NCI-H2081 (cell line): ENCODE measurements around the gene CACNA1I.

ENCODE experiments used
- DNase-seq, 2 experiments: peaks; one replicate each; lab custom pipeline; 2025; lab: John Stamatoyannopoulos, UW

The CACNA1I gene

DNA sequence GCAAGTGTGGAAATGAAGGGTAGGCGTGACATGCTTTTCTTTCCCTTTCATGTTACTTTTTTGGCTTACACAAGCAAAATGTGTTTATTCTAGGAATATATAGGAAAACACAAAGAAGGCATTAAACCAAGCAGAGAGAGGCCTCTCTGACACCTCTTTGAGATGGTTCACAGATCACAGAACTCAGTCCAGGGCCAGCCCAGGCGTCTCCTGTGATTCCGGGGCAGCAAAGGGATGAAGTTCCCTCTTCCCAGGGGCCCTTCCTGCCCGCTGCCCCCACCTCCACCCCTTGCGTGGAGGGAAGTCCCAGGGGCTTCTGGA, 78.0 kb downstream of the CACNA1I start:
- no peak for DNase-seq

- DNase-seq = no peak
Observed at GRCh38 chr22:39649500-39650089, 79.0 kb downstream of the CACNA1I start.

- no peak for DNase-seq
Observed at GRCh38 chr22:39651053-39651996, 80.8 kb downstream of the CACNA1I start.

DNA sequence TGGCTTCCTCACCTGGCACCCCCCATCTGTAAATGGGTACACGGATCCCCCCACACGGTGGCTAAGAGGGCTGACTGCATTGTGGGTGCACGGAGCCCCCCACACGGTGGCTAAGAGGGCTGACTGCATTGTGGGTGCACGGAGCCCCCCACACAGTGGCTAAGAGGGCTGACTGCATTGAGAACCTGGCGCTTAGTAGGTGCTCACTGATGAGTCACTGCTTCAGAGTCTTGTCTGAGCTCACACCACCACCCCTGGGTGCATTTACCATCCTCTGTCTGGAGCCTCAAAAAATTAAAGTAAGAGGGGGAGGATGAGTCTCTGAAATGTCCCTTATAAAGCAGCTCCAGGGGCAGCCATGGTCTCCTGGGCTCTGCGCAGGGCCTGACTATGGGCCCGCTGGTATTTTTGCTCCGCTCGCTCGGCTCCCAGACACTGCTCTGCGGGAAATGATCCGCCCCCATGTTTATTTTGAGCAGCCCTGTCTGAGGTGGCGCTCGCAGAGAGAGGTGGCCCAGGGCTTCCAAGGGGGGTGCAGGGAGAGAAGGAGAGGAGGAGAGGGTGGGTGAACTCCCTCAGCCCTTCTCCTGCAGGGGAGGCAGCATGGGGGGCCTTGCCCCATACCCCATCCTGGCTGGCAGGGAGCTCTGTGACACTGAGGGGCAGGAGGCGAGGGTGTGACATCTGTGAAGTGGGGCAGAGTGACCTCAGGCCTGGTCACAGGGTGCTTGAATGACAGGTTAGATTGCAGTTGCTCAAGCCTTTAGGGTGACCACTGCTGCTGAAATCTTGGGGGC, 82.6 kb downstream of the CACNA1I start:
- DNase-seq = no peak

GRCh38 chr22:39653787-39654077, 83.2 kb downstream of the CACNA1I start:
- DNase-seq = no peak

- no peak for DNase-seq
Observed at GRCh38 chr22:39654131-39654926, 83.8 kb downstream of the CACNA1I start.

DNA sequence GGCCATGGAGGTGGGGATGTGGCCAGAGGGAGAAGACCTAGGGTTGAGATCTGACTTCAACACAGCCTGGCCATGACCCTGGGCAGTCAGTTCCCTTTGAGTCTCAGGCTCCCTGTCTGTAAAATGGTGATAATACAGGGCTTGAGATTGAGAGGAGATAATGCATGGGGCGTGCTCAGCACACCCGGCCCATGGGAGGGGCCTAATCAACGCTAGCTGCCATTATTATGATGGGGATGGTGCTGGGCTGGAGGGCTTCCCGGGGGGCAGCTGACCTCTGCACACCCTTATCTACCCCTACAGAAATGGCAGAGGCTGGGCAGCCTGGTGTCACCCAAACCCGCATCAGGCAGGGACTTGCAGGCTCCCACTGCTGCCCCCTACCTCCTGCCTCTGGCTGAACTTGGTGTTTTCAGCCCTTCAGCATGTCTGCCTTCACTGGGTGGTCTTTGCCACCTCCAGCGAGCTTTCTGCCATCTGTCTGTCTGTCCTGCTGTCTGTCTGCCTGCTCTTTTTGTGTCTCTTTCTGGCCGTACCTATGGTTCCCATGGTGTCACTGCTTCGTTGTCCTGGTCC, 84.5 kb downstream of the CACNA1I start:
- DNase-seq = no peak

- DNase-seq = no peak
Observed at GRCh38 chr22:39655831-39656230, 85.3 kb downstream of the CACNA1I start.

GRCh38 chr22:39656495-39657490, 86.2 kb downstream of the CACNA1I start:
- no peak for DNase-seq

DNA sequence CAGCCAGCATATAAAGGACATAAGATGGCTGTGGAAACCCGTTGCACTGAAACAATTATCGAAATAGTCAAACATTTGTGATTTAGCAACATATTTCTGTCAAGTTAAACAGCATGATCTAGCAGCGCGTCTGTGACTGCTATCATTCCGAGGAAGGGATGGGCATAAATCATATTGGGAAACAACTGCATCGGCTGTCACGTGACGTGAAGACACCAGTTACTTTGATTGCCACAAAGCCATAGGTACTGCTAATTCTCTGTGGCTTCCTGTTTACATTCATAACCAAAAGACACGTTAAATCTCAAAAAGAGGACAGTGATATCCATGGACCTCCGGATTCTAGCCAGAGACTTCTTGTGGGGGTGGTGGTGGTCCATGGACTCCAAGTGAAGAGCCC, 87.8 kb downstream of the CACNA1I start:
- no peak for DNase-seq

DNA sequence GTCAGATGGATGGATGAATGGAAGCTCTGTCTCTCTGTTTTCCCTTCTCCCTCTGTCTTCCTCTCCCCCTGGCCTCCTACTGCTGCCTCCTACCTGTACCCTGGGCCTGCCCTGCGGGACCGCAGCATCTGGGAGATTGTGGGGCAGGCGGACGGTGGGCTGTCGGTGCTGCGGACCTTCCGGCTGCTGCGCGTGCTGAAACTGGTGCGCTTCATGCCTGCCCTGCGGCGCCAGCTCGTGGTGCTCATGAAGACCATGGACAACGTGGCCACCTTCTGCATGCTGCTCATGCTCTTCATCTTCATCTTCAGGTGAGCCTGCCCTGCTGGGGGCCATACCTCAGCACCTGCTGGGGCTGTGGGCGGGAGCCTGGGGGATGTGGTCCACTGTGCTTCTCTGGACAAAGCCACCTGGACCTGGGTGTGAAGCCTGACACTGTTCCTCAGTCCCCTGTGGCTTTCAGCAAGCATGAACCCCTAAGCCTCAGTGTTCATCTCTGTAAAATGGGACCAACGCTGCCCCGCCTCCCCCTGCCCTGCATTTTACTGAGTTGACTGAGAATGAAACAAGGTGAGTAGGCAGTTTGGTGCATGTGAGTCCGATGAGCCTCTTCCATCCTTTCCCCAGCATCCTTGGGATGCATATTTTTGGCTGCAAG, 88.4 kb downstream of the CACNA1I start:
- no peak for DNase-seq

GRCh38 chr22:39661501-39661841, 90.9 kb downstream of the CACNA1I start:
- DNase-seq = no peak

DNA sequence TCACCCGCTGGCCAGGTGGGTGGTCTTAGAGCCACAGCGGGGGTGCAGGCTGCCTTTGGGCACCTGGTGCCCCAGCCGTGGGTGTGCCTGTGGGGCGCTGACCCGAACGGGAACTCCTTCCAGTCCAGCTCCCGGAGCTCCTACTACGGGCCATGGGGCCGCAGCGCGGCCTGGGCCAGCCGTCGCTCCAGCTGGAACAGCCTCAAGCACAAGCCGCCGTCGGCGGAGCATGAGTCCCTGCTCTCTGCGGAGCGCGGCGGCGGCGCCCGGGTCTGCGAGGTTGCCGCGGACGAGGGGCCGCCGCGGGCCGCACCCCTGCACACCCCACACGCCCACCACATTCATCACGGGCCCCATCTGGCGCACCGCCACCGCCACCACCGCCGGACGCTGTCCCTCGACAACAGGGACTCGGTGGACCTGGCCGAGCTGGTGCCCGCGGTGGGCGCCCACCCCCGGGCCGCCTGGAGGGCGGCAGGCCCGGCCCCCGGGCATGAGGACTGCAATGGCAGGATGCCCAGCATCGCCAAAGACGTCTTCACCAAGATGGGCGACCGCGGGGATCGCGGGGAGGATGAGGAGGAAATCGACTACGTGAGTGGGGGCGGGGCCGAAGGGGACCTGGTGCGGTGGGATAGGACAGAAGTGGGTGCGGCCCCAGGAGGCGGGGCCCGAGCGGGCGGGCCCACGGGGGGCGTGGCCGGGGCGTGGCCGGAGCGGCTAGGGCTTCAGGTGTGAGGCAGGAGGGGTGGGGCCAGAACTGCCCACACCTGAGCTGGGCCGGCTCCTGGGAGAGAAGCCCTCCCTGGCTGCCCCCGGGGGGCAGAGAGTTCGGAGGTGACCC, 91.5 kb downstream of the CACNA1I start:
- no peak for DNase-seq

- no peak for DNase-seq
Observed at GRCh38 chr22:39662686-39663052, 92.1 kb downstream of the CACNA1I start.

- no peak for DNase-seq
Observed at GRCh38 chr22:39663751-39664150, 93.2 kb downstream of the CACNA1I start.

DNA sequence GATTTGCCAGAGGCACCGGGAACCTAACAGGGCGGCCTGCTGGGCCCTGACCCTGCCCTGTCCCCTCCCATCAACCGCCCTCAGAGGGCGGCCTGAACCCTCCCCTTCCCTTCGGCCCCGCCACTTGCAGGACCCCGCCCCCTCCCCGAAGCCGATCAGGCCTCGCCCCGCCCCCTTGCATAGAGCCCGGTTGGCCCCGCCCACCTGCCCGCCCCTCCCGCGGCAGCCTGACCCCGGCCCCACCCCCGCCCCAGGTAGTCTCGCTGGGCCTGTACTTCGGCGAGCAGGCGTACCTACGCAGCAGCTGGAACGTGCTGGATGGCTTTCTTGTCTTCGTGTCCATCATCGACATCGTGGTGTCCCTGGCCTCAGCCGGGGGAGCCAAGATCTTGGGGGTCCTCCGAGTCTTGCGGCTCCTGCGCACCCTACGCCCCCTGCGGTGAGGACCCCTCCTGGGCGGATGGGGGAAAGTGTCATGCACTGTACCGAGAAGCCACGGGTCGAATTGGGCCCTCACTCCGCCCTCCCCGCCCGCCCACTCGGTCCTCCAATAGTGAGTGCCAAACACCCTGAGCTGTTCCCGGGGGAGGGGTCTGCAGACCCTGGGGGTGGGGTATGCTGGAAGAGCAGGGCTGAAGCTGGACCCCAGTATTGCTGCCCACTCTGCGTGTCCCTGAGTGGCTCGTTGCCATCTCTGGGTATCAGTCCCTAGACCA, 94.1 kb downstream of the CACNA1I start:
- no peak for DNase-seq

- DNase-seq = no peak
Observed at GRCh38 chr22:39665229-39665628, 94.7 kb downstream of the CACNA1I start.

- DNase-seq = no peak
Observed at GRCh38 chr22:39665661-39666431, 95.3 kb downstream of the CACNA1I start.
